IPS DF 4.7 (cell line): Measurements from ENCODE around the gene GDF7.
"Not testable (repeated sequence)": the region's sequence is repeated elsewhere in the genome, so short reads cannot be mapped to it uniquely, and the experiment has no call there.

ENCODE experiments used
- DNase-seq: peaks from one replicate; pipeline ENCODE4 v3.0.0-alpha.2; 2013; ENCODE audit warnings: low spot score; ENCODE audit errors: extremely low read depth

Gene GDF7

GRCh38 chr2:20697322-20697934, 30.5 kb downstream of the GDF7 start:
- no peak for DNase-seq

DNA sequence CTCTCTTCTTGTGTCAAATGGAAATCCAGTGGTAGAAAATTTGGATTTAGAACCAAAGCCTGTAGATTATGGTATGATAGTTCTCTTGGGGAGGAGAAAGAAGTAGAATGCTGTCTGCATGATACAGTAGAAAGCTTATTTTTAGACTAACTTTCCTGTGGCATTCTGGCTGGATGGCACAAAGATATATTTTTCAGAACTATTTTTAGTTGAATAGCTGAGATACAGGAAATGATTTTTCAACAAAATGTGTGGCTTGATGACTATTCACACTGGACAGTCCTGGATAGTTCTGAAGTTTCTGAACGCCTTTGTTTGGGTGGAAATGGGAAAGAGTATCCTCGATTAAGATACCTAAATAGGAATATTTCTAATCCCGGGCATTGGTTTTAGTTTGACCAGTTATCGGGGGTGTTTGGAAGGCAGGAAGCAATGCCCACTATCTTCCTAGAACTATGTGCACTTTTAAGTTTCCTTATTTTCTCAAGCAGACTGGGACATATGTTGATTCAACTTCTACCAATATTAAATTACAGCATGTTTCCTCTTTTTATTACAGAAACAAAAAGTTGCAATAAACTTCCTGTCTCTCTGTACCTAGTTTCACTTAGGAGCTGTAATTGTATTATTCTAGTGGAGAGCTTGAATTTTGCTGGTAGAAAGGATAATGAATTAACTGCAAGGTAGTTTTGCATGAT, 32.1 kb downstream of the GDF7 start:
- no peak for DNase-seq

DNA sequence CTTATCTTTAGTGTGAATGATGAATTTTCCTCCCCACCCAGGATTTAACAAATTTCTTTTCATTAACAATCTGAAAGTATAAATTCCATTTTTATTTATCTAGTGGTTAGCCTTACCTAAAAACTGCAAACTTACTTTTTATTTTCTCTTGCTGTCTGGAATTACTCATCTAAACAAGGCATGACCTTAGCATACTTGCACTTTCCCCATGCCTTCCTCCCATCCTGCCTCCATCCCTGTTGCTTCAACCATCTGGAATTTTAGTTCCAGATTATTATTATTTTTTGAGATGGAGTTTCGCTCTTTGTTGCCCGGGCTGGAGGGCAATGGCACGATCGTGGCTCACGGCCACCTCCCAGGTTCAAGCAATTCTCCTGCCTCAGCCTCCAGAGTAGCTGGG, 35.6 kb downstream of the GDF7 start:
- DNase-seq: no peak

GRCh38 chr2:20704886-20705285, 37.9 kb downstream of the GDF7 start:
- no peak for DNase-seq

GRCh38 chr2:20706217-20706616, 39.3 kb downstream of the GDF7 start:
- no peak for DNase-seq

GRCh38 chr2:20706786-20707185, 39.8 kb downstream of the GDF7 start:
- DNase-seq: no peak

DNA sequence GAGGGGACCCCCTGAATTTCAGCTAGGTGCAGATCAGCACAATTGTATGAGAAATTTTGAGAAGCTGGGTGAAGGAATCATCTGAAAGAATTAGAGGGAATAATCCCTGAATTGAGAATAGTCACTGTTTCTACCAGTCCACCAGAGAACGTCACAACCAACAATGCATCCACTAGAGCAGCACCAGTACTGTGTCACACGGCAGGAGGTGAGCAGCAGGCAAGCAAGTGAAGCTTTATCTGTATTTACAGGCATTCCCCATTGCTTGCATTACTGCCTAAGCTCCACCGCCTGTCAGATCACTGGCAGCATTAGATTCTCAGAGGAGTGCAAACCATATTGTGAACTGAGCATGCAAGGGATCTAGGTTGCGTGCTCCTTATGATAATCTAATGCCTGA, 40.7 kb downstream of the GDF7 start:
- DNase-seq: no peak

DNA sequence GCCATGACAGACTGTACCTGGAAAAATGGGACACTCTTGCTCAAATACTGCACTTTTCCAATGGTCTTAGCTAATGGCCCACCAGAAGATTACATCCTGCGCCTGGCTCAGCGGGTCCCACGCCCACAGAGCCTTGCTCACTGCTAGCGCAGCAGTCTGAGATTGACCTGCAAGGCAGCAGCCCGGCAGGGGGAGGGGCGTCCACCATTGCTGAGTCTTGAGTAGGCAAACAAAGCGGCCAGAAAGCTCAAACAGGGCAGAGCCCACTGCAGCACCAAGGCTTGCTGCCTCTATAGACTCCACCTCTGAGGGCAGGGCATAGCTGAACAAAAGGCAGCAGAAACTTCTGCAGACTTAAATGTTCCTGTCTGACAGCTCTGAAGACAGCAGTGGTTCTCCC, 44.7 kb downstream of the GDF7 start:
- DNase-seq: not testable (repeated sequence)

GRCh38 chr2:20713585-20713984, 46.6 kb downstream of the GDF7 start:
- DNase-seq: not testable (repeated sequence)

DNA sequence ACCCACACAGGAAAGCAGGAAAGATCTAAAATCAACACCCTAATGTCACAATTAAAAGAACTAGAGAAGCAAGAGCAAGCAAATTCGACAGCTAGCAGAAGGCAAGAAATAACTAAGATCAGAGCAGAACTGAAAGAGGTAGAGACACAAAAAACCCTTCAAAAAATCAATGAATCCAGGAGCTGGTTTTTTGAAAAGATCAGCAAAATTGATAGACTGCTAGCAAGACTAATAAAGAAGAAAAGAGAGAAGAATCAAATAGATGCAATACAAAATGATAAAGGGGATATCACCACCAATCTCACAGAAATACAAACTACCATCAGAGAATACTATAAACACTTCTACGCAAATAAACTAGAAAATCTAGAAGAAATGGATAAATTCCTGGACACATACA, 47.5 kb downstream of the GDF7 start:
- not testable (repeated sequence) for DNase-seq

GRCh38 chr2:20716164-20716563, 49.2 kb downstream of the GDF7 start:
- DNase-seq: not testable (repeated sequence)

DNA sequence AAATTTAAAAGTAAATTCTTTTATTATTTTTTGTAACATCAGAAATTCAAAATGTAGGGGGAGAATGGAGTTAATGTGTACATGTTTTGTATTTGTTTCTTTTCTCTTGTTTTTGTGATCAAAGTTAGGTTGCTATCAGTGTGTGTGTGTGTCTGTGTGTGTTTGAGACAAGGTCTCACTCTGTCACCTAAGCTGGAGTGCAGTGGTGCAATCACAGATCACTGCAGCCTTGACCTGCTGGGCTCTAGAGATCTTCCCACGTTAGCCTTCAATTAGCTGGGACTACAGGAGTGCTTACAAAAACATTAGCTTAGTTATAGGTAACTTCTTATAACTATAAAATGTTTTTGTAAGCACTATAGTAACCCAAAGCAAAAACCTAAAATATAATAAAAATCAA, 50.7 kb downstream of the GDF7 start:
- no peak for DNase-seq

- no peak for DNase-seq
Measured at GRCh38 chr2:20722592-20723240, 55.8 kb downstream of the GDF7 start.

DNA sequence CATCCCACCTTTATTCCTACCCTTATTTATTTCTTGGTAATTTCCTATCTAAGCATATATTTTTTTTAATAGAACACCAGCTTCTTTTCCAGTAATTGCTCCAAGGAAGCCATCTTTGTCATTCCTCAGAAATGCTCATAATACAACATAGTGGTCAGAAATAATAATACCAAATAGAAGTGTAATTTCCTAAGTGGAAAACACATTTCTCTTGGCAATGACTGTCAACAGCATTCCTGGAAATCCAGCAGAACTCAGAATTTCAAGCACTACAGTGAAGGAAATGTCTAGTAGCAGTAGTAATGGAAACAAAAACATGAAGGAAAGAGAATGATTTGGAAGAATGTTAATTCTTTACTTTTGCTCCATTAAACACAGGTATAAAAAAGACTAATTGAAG, 56.6 kb downstream of the GDF7 start:
- DNase-seq: no peak

GRCh38 chr2:20724500-20725053, 57.6 kb downstream of the GDF7 start:
- no peak for DNase-seq

DNA sequence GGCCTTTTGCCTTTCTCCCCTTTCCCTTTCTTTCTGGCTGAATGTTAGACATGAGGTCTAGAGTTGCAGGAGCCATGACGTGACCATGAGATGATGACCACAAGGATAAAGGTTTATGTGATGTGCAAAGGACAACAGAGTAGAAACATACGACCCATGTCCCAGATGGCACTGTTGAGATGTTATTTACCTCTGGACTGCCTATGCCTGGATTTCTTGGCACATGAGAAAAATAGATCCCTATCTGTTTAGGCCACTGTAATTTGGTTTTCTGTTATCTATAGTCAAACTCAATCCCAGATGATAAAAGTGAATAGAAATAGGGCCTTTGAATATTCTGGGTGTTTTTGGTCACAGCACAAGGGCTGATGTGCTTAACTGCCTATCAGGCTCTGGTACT, 58.8 kb downstream of the GDF7 start:
- no peak for DNase-seq

DNA sequence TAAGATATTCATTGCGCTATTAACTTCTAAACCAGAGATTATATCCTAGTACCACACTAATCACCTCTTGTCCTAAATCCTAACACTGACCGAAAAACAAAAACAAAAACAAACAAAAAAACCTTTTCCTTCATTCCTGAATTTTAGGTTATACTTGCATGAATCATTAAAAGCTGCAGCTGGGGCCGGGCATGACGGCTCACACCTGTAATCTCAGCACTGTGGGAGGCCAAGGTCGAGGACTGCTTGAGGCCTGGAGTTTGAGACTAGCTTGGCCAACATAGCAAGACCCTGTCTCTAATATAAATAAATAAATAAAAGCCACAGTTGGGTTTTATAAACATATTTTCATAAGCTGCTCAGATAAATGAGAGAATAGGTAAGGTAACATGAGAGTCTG, 60.0 kb downstream of the GDF7 start:
- no peak for DNase-seq

GRCh38 chr2:20728114-20728758, 61.3 kb downstream of the GDF7 start:
- no peak for DNase-seq
